H9 (cell line): Measurements from ENCODE around the gene ACOXL. TPM values are rescaled to one million over a fixed set of nuclear protein-coding genes. Genes with fewer than 3 reads are reported as not detected.

ENCODE experiments used
- DNase-seq: peaks from one replicate; pipeline ENCODE4 v3.0.0-alpha.2; 2017
- H2AFZ ChIP-seq: one replicate; pipeline ENCODE4 v1.6.1; 2013; ENCODE audit warnings: mild to moderate bottlenecking, low read length, control low read depth, moderate library complexity
- H2AK5ac ChIP-seq: 2 replicates; pipeline ENCODE4 v1.6.1; 2013; ENCODE audit warnings: low read length, control low read depth, mixed read lengths; ENCODE audit not compliant: insufficient read length
- H2BK120ac ChIP-seq: one replicate; pipeline ENCODE4 v1.6.1; 2013; ENCODE audit warnings: low read depth, mild to moderate bottlenecking, low read length, control low read depth, inconsistent platforms; ENCODE audit not compliant: poor library complexity, severe bottlenecking
- H2BK12ac ChIP-seq: 2 replicates; pipeline ENCODE4 v1.6.1; 2013; ENCODE audit warnings: low read length, control low read depth, mixed read lengths, low read depth; ENCODE audit not compliant: insufficient read length
- H2BK15ac ChIP-seq: 2 replicates; pipeline ENCODE4 v1.6.1; 2013; ENCODE audit warnings: low read depth, low read length, control low read depth
- H2BK20ac ChIP-seq: one replicate; pipeline ENCODE4 v1.6.1; 2013; ENCODE audit warnings: low read depth, mild to moderate bottlenecking, low read length, control low read depth, inconsistent platforms; ENCODE audit not compliant: poor library complexity, severe bottlenecking
- H2BK5ac ChIP-seq: 2 replicates; pipeline ENCODE4 v1.6.1; 2013; ENCODE audit warnings: low read length, control low read depth, mixed read lengths; ENCODE audit not compliant: insufficient read length
- H3K14ac ChIP-seq: 2 replicates; pipeline ENCODE4 v1.6.1; 2013; ENCODE audit warnings: low read length, control low read depth; ENCODE audit not compliant: insufficient read depth
- H3K18ac ChIP-seq: 2 replicates; pipeline ENCODE4 v1.6.1; 2013; ENCODE audit warnings: low read depth, mild to moderate bottlenecking, mixed read lengths, low read length, control low read depth; ENCODE audit not compliant: insufficient read length
- H3K23ac ChIP-seq: 2 replicates; pipeline ENCODE4 v1.6.1; 2013; ENCODE audit warnings: low read length, control low read depth, mixed read lengths, low read depth; ENCODE audit not compliant: insufficient read length
- H3K23me2 ChIP-seq: 2 replicates; pipeline ENCODE4 v1.6.1; 2013; ENCODE audit warnings: low read depth, mild to moderate bottlenecking, mixed read lengths, low read length, control low read depth; ENCODE audit not compliant: insufficient read length, poor library complexity, severe bottlenecking
- H3K27ac ChIP-seq: 2 replicates; pipeline ENCODE4 v1.5.1; 2013; ENCODE audit warnings: low read length, control low read depth, mixed read lengths, low read depth; ENCODE audit not compliant: insufficient read length
- H3K27me3 ChIP-seq: 2 replicates; pipeline ENCODE4 v1.6.1; 2013; ENCODE audit warnings: low read length, control low read depth, inconsistent platforms; ENCODE audit not compliant: insufficient read depth
- H3K4ac ChIP-seq: 2 replicates; pipeline ENCODE4 v1.6.1; 2013; ENCODE audit warnings: low read depth, mild to moderate bottlenecking, control low read depth, inconsistent platforms, low read length, moderate library complexity
- H3K4me1 ChIP-seq: 2 replicates; pipeline ENCODE4 v1.6.1; 2013; ENCODE audit warnings: low read length, control low read depth, inconsistent platforms; ENCODE audit not compliant: insufficient read depth
- H3K4me2 ChIP-seq: 2 replicates; pipeline ENCODE4 v1.6.1; 2013; ENCODE audit warnings: low read length, control low read depth, mixed read lengths; ENCODE audit not compliant: insufficient read length, insufficient read depth
- H3K56ac ChIP-seq: 2 replicates; pipeline ENCODE4 v1.6.1; 2013; ENCODE audit warnings: low read depth, mild to moderate bottlenecking, mixed read lengths, low read length, control low read depth; ENCODE audit not compliant: insufficient read length
- H3K79me1 ChIP-seq: 2 replicates; pipeline ENCODE4 v1.6.1; 2013; ENCODE audit warnings: low read depth, mild to moderate bottlenecking, moderate library complexity, low read length, control low read depth, inconsistent platforms; ENCODE audit not compliant: insufficient read depth, poor library complexity, severe bottlenecking
- H3K79me2 ChIP-seq: 2 replicates; pipeline ENCODE4 v1.6.1; 2013; ENCODE audit warnings: low read length, control low read depth, inconsistent platforms; ENCODE audit not compliant: insufficient read depth
- H3K9ac ChIP-seq: 2 replicates; pipeline ENCODE4 v1.6.1; 2013; ENCODE audit warnings: low read length, control low read depth, mixed read lengths; ENCODE audit not compliant: insufficient read length; ENCODE audit errors: extremely low read depth
- H3K9me3 ChIP-seq: one replicate; pipeline ENCODE4 v1.6.1; 2013; ENCODE audit warnings: low read depth, low read length, inconsistent platforms; ENCODE audit not compliant: control insufficient read depth
- H3T11ph ChIP-seq: one replicate; pipeline ENCODE4 v1.6.1; 2013; ENCODE audit warnings: mild to moderate bottlenecking, low read length, control low read depth, inconsistent platforms
- H4K20me1 ChIP-seq: one replicate; pipeline ENCODE4 v1.6.1; 2013; ENCODE audit not compliant: control insufficient read depth, insufficient read length, insufficient read depth
- H4K5ac ChIP-seq: 2 replicates; pipeline ENCODE4 v1.6.1; 2013; ENCODE audit warnings: low read depth, mild to moderate bottlenecking, mixed read lengths, low read length, control low read depth; ENCODE audit not compliant: insufficient read length
- H4K8ac ChIP-seq: replicated peaks from 2 replicates; pipeline ENCODE4 v1.6.1; 2013; ENCODE audit warnings: low read length, control low read depth, mixed read lengths, low read depth; ENCODE audit not compliant: insufficient read length
- H4K91ac ChIP-seq: 2 replicates; pipeline ENCODE4 v1.6.1; 2013; ENCODE audit warnings: low read depth, mild to moderate bottlenecking, moderate library complexity, mixed read lengths, low read length, control low read depth; ENCODE audit not compliant: insufficient read length
- H3K27ac Mint-ChIP-seq, 3 experiments: 2 replicates in 2 of 3; 3 replicates in 1 of 3; pipeline ENCODE4 v1.8.0; 2020 to 2021; ENCODE audit warnings: mixed read lengths in 3 of 3, mild to moderate bottlenecking in 1 of 3, moderate library complexity in 1 of 3
- H3K27me3 Mint-ChIP-seq: 2 replicates; pipeline ENCODE4 v1.8.0; 2021; ENCODE audit warnings: low read depth, mild to moderate bottlenecking, moderate library complexity, mixed read lengths
- H3K36me3 Mint-ChIP-seq, 3 experiments: 2 replicates in 2 of 3; 3 replicates in 1 of 3; pipeline ENCODE4 v1.8.0; 2020 to 2021; ENCODE audit warnings: low read depth in 3 of 3, mixed read lengths in 3 of 3; ENCODE audit not compliant: insufficient read depth in 1 of 3
- H3K4me1 Mint-ChIP-seq, 2 experiments: 2 replicates each; pipeline ENCODE4 v1.8.0; 2020; ENCODE audit warnings: mixed read lengths in 2 of 2
- H3K4me3 Mint-ChIP-seq, 2 experiments: 2 replicates in 1 of 2; 3 replicates in 1 of 2; pipeline ENCODE4 v1.8.0; 2020 to 2021; ENCODE audit warnings: mild to moderate bottlenecking in 2 of 2, mixed read lengths in 2 of 2, moderate library complexity in 1 of 2
- H3K9me3 Mint-ChIP-seq, 2 experiments: 2 replicates in 1 of 2; 3 replicates in 1 of 2; pipeline ENCODE4 v1.8.0; 2020; ENCODE audit warnings: mild to moderate bottlenecking in 2 of 2, mixed read lengths in 2 of 2, moderate library complexity in 1 of 2
- WGBS: extraction: QIAGEN DNeasy Blood & Tissue Kit; methylation state at CpG from one replicate; pipeline ENCODE4 v1.1.7; 2013; ENCODE audit warnings: missing lambda C conversion rate, low lambda C conversion rate, mixed read lengths; ENCODE audit not compliant: insufficient read length; ENCODE audit errors: extremely low coverage; 5-methylcytosine and 5-hydroxymethylcytosine counted together
- total RNA-seq: library from RNA; stranded (reverse); gene quantifications from 2 replicates; pipeline ENCODE4 v1.2.1, GENCODE V29; 2021
- TF ChIP-seq, protein P1 (sequence below): fragments of 200-600 bp; sonication (generic); conservative IDR thresholded peaks from 3 replicates; pipeline ENCODE4 v1.8.0; 2021; ENCODE audit warnings: antibody characterized with exemption, mild to moderate bottlenecking

Gene ACOXL
- total RNA-seq, 1 experiment from 2014 or later: 37.6 TPM

DNA sequence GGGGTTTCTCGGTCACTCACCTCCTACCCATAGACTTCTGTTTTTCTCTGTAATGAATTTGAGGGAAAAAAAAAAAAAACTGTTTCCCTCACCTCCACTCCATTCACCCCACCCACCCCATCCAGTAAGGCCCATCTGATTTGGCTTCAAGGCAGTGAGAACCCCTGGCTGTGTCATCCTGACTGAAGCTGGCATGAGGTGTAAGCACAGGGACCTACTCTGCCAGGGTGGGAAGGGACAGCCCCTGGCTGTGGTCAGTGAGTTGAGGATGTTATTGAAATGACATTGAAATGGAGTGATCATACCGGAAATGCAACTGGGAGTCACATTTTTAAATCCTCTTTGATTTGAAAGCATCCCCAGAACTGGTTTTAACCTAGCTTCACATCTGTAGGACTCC, 369.2 kb downstream of the ACOXL start:
- Histone ChIP-seq H2BK20ac (no peak overlapping the region), H3K23me2 (no peaks in the 10 kb centered on the region), H3K4me1 (no peaks in the 10 kb centered on the region), H2BK5ac (no peak overlapping the region), H2AFZ (no peak overlapping the region), H4K8ac (no peak overlapping the region), H3K18ac (peak overlapping the region; percentile 54), H2BK120ac (no peak overlapping the region), H3K23ac (no peak overlapping the region), H2AK5ac (no peak overlapping the region), H2BK15ac (no peak overlapping the region), H3K9ac (no peak overlapping the region), H3K79me2 (no peaks in the 10 kb centered on the region), H3K14ac (no peak overlapping the region), H4K5ac (no peak overlapping the region), H4K91ac (no peak overlapping the region), H3K27me3 (no peaks in the 10 kb centered on the region), H3K79me1 (no peaks in the 10 kb centered on the region), H3T11ph (no peak overlapping the region), H3K27ac (no peak overlapping the region), H4K20me1 (no peaks in the 10 kb centered on the region), H3K4me2 (no peak overlapping the region), H3K4ac (no peak overlapping the region), H3K9me3 (no peaks in the 10 kb centered on the region), H3K56ac (no peak overlapping the region), H2BK12ac (no peak overlapping the region)
- TF ChIP-seq, protein P1, sequence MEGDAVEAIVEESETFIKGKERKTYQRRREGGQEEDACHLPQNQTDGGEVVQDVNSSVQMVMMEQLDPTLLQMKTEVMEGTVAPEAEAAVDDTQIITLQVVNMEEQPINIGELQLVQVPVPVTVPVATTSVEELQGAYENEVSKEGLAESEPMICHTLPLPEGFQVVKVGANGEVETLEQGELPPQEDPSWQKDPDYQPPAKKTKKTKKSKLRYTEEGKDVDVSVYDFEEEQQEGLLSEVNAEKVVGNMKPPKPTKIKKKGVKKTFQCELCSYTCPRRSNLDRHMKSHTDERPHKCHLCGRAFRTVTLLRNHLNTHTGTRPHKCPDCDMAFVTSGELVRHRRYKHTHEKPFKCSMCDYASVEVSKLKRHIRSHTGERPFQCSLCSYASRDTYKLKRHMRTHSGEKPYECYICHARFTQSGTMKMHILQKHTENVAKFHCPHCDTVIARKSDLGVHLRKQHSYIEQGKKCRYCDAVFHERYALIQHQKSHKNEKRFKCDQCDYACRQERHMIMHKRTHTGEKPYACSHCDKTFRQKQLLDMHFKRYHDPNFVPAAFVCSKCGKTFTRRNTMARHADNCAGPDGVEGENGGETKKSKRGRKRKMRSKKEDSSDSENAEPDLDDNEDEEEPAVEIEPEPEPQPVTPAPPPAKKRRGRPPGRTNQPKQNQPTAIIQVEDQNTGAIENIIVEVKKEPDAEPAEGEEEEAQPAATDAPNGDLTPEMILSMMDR: no peak
- H3K4me1 Mint-ChIP-seq: peaks cover 4% of the 10 kb centered on the region in 2 experiments; a peak in 3 of 4 replicates
- no peak overlapping the region for H3K27ac Mint-ChIP-seq
- no CpG with 5 or more reads among the region's 2 CpGs for WGBS
- no peaks in the 10 kb centered on the region for H3K27me3 Mint-ChIP-seq
- no peak for DNase-seq
- no peaks in the 10 kb centered on the region for H3K9me3 Mint-ChIP-seq
- no peak overlapping the region for H3K4me3 Mint-ChIP-seq
- no peaks in the 10 kb centered on the region for H3K36me3 Mint-ChIP-seq
